GM19193 (cell line): ENCODE measurements around the gene FCN1.

Source experiments
- POLR2A ChIP-seq: IDR thresholded peaks from 4 replicates; pipeline ENCODE4 v1.6.1; 2011; ENCODE audit not compliant: insufficient read depth, insufficient read length; ENCODE audit errors: extremely low read depth

Gene FCN1

DNA sequence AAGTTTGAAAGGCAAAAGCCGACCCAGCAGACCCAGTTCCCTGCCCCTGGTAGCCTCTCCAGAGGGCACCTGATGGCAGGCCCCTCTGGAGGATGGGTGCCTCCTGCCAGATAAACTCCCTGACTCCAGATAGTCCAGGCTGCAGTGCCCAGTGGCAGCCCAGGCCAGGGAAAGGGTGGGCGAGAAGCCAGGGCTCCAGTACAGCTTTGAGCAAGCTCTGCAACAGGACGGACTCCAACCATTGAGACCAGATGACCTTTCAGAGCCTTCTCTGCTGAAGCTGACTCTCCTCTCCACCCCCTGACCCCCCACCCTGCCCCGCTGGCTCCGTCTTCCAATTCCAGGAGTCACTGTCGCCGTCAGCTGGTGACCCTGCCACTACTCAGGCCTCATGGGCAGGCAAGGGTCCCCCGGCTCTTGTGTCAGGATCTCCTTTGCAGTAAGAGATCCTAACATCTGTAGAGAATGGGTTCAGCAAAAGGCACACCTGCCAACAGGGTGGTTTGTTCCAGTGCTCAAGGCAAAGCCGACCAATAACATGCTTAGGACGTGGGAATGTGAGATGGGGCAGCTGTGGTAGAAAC, 15.5 kb upstream of the FCN1 start:
- peak; percentile 10 for TF ChIP-seq POLR2A

DNA sequence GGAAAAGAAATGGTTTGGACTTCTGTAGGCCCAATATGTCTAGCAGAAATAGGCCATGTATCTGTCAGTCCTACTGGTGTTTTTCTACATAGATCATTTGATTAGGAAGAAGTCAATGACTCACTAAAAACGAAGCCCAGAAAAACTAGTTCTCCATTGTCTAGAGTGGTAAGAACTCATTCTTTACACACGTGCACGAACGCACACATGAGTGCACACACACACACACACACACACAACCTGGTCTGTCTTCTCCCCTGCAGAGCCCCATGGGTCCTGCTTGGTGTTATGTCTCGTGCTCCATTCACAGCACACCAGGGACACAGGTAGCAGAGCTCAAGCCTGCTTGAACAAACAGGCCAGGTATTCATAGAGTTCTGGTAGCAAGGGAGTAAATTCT, 14.9 kb upstream of the FCN1 start:
- TF ChIP-seq POLR2A: peak; percentile 23

DNA sequence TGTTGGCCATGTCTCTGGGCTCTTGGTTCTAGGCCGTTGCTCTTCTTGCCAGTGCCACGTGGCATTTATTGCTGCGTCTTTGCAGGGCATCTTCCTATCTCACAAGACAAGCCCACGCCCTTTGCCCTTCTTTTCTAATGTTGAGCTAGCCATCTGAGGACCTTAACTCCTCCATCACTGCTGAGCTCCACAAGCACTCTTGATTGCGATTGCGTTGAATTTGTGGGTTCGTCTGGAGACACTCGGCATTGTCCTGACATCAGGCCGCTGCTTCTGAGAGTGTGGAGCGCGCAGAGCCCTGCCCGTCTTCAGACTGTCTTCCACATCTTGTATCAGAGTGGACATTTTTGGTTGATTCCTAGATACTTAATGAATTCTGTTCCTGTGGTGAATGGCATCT, 14.5 kb upstream of the FCN1 start:
- TF ChIP-seq POLR2A: peak; percentile 8

DNA sequence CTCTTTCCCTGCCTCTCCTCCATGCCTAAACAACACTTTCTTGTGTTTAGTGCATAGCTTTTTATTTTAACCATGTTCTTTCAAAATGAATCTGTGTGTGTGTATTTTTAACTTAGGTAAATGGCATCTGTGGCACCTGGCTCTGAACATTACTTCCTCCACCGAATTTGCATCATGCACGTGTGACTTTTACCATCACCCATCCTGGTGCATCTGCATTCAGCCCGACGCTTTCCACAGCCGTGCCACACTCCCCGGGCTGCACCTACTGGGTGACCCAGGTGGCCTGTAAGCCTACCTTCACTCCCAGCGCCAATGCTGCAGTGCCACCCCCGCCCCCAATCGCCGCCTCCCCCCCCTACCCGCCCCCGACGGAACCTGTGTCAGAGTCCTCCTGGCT, 12.7 kb upstream of the FCN1 start:
- peak; percentile 65 for TF ChIP-seq POLR2A

DNA sequence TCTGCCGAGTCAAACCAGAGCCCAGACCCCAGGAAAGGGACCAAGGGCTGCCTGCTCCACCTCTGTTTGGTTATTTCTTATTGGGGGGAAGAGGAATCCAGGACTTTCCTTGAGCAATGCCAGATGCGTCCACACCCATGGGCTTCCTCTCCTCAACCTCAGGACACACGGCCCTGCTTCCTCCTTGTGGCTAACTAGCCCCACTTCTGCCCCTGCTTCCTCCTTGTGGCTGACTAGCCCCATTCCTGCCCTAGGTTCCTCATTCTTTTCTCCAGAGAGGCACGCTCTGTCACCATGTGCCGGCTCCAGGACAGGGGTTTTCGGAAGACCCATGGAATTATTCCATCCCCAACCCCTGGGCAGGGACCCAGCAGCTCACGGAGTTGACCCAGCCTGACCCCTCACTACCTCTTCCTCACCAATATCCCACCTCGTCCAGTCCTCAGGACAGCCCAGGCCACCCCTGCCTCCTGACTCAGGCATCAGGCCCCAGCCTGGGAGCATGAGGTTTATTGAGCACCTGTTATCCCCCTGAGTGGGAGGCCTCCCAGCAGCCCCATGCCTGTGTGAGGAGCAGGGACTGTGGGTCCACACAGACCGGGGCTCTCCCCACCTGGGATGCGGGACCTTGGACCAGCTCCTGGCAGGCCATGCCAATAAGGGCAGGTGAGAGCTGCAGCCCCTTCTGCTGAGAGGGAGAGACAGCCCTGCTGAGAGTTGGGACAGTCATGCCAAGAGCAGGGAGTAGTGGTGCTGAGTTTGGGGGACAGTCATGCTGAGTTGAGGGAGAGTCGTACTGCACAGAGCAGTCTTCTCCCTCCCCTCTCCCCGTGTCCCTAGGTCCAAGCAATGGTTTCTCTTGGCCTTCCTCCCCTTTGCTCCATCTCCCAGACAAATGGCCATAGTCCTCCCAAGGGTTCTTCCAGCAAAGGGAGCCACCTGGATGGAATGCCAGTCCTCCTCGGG, 11.8 kb upstream of the FCN1 start:
- peak; percentile 18 for TF ChIP-seq POLR2A

DNA sequence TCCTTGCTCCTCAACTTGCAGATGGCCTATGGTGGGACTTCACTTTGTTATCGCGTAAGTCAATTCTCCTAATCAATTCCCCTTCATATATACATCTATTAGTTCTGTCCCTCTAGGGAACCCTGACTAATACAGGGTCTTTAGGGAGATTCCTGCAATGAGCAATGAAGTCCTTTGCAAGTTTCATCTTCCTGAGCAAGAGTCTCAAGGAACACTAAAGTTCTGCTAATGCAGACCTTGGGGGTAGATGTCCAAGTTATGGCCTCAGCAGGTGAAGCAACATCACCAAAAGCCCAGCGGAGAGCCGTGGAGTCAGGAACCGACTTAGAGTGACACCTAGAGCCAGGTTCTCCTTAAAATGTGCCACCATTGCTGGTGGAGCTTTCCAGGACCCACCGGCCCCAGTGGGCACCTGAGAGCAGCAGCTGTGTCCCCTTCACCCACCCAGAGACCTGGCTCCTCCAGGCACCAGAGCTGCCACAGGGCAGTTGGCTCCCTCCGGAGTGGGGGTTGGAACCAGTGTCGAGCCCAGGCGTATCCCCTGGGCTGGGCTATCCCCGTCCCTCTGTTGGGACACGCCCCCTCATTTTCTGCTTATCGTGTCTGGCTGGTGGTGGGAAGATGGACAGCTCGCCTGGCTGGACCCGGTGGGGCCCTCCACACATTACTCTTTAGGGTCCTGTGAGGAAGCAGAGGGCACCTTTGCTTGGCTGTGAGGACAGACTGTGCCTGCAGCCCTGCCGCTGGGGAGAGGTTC, 10.9 kb upstream of the FCN1 start:
- no peak for TF ChIP-seq POLR2A

DNA sequence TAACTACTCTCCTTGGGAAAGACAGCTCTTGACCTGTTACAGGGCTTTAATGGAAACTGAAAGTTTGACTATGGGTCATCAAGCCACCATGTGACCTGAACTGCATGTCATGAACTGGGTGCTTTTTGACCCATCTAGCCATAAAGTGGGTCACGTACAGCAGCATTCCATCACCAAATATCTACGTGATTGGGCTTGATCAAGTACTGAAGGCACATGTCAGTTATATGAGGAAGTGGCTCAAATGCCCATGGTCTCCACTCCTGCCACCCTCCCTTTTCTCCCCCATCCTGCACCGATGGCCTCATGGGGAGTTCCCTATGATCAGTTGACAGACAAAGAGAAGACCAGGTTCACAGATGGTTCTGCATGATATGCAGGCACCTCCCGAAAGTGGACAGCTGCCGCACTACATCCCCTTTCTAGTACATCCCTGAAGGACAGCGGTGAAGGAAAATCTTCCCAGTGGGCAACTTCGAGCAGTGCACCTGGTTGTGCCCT, 7.3 kb upstream of the FCN1 start:
- no peak for TF ChIP-seq POLR2A

DNA sequence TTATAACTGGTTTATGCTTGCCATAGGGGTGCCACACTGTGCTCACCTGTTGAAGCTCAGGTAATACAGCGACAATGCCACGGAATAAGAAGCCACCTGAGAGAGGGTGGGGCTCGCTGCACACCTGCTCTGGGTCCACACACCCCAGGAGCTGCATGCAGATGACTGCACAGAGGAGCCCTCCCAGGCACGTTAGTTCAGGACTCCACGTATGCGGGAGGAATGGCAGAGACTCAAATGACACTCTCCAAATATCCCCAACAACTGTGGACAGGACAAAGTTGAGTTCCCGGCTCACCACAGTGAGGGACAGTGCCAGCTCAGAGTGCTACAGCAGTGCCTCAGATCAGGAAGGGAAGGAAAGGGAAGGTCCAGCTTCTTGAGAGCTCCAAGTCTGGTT, 5.8 kb upstream of the FCN1 start:
- no peak for TF ChIP-seq POLR2A

DNA sequence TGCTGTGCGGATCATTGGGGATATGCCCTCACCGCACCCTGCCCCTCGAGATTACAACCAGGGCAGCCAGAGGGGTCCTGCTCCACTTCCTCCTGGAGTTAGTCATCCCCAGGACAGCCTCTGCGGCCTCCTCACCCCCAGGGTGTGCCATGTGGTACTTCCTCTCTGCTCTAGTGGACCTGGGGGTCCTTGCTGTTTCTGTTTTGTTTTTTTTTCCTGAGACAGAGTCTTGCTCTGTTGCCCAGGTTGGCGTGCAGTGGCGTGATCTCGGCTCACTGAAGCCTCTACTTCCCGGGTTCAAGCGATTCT, 5.2 kb upstream of the FCN1 start:
- TF ChIP-seq POLR2A: no peak

DNA sequence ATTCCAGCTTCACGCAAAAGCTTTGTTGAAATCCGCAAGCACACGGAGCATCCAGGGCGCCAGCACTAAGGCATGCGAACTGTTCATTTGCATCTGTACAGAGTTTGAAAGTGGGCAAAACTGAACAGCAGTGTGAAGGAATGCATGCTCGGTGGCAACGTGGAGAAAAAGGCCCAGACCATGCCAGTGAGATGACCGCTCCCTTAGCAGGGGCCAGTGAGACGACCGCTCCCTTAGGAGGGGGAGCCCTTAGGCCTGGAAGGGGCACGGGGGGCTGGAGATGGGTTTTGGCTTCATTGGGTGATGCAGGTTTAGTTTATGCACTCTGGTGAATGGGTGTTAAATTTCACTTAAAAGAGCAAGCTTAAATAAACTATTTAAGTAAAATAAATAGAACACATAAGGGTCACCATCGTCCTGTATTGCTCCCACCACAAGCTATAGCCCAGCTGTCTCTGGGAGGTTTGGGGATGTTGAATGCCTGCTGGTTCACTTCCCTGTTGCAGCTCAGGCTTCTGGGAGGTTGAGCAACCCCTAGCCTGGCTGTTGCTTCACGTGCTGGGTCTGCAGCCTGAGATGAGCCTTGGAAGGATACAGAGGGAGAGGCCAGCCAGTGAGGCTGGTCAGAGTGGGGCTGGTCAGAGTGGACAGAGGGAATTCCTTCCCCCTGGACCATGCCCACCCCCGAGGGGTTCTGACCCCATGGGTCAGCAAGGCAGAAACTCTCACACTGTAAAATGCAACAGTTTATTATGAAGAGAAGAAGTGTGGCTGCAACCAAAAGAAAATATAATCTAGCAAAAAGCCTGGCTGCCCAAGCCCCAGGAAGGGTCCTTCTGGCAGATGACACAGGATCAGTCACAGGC, 4.6 kb upstream of the FCN1 start:
- TF ChIP-seq POLR2A: no peak

DNA sequence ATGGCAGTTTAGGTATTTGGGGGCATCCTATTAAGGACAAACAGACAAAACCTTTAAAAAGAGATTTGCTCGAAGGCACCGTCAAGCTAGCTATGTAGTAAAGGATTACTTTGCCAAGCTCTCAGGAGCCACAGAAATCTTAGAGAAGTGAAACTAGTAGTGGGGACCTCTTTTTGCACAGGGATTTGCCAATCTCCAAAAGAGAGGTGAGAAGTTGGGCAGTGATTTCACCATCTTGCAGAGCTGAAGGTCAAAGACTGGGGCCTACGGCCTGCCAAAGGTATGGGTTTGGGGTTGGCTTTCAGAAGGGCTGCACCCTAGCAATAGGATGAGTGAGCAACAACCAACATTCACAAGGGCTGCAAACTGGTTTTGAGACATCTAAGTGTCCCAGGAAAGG, 1.6 kb upstream of the FCN1 start:
- TF ChIP-seq POLR2A: no peak

DNA sequence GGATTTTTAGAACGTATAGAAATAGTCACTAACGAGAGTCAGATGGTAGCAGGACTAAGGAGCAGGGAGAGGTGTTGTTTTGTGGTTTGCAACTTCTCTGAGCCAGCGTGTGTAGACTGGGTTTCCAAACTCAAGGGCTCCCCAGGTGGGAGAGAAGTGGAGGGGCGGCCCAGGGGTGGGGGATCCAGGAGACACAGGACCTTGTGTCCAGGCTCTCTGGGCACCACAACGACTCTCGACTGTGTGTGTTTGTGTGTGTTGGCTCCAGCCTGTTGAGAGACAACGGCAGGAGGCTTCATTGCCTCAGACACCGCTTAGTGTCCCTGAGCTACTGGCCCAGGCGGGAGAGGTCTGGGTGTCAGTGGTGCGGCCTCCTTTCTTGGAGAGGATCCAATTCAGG, 934 bp upstream of the FCN1 start:
- TF ChIP-seq POLR2A: no peak

DNA sequence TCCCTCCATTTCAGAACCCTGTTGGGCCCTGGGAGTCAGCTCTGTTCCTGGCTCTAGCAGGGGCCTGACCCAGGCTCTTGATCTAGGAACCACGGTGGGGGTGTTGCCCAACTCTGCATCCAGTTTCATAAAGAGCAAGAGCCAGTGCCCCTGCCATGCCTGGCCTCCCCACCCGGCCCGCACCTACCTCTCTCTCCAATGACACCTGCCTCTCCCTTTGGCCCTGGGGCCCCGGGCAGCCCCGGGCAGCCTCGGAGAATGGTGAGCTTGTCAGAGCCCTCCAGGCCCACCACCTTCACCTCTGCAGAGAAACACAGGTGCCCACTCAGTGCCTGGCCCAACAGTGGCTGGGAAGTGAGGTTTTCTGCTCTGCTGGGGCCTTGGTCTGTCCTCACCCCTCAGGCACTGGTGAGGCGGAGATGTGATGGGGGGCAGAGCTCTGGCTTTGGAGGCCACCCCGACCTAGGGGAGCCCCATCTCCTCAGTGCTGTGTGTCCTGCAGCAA, 1.5 kb downstream of the FCN1 start:
- TF ChIP-seq POLR2A: no peak
